Muscle layer of colon (tissue), 2 donors: Measurements from ENCODE around the gene DDX39A.

Experiments used
- H3K27ac ChIP-seq: one replicate; pipeline ENCODE4 v1.7.0; 2013; ENCODE audit warnings: low read depth, mild to moderate bottlenecking, low read length, moderate library complexity
- H3K27me3 ChIP-seq, 2 donors: one replicate each; pipeline ENCODE4 v1.7.0; 2013; ENCODE audit warnings: low read length in 2 of 2, mild to moderate bottlenecking in 2 of 2; ENCODE audit not compliant: insufficient read depth in 2 of 2, control insufficient read depth in 1 of 2
- H3K36me3 ChIP-seq: one replicate; pipeline ENCODE4 v1.7.0; 2013; ENCODE audit warnings: mild to moderate bottlenecking, low read length; ENCODE audit not compliant: insufficient read depth
- H3K4me1 ChIP-seq: one replicate; pipeline ENCODE4 v1.7.0; 2013; ENCODE audit warnings: mild to moderate bottlenecking, low read length; ENCODE audit not compliant: insufficient read depth
- H3K4me3 ChIP-seq, 2 donors: one replicate each; pipeline ENCODE4 v1.7.0; 2013; ENCODE audit warnings: low read length in 2 of 2, low read depth in 1 of 2, mild to moderate bottlenecking in 1 of 2, moderate library complexity in 1 of 2
- H3K9ac ChIP-seq: one replicate; pipeline ENCODE4 v1.7.0; 2013; ENCODE audit warnings: low read length
- H3K9me3 ChIP-seq: one replicate; pipeline ENCODE4 v1.7.0; 2013; ENCODE audit warnings: mild to moderate bottlenecking, low read length
- donor health status: abdominal sarcoma.
- donor health status: Adenocarcinoma of cecum.

DDX39A gene

GRCh38 chr19:14412996-14413692, 6.0 kb downstream of the DDX39A start:
- H3K4me3 ChIP-seq, result no peak overlapping the region
- peaks cover 21% of the 10 kb centered on the region for H3K4me1 ChIP-seq
- H3K27me3 ChIP-seq, result no peaks in the 10 kb centered on the region
- no peak overlapping the region for H3K9ac ChIP-seq
- H3K27ac ChIP-seq, result no peak overlapping the region
- peaks cover 49% of the 10 kb centered on the region for H3K36me3 ChIP-seq
- H3K9me3 ChIP-seq, result no peaks in the 10 kb centered on the region

DNA sequence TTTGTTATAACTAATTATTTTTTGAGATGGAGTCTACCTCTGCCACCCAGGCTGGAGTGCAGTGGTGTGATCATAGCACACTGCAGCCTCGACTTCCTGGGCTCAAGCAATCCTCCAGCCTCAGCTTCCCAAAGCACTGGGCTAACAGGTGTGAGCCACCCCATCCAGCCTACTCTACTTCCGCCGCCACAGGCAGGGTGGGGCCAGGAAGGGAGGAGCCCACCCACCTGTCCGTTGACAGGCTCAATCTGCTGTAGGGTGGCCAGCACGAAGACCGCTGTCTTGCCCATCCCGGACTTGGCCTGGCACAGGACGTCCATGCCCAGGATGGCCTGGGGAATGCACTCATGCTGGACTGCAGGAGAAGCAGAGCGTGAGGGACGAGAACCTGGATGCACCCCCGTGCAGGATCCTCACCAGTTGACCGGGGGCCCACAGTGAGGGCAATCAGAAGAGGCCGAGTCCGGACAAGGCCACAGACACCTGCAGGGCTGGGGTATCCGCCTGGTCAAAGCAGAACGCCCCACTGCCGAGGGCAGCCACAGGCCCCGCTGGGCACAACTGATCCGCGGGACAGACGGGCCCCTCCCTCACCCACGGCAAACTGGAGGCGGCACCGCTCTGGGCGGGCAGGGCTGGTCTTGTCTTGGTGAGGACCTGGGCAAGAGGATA, 6.7 kb downstream of the DDX39A start:
- Histone ChIP-seq H3K27me3 (no peaks in the 10 kb centered on the region), H3K27ac (no peak overlapping the region), H3K9ac (no peak overlapping the region), H3K4me1 (peaks cover 21% of the 10 kb centered on the region), H3K36me3 (peaks cover 56% of the 10 kb centered on the region), H3K4me3 (no peak overlapping the region), H3K9me3 (no peaks in the 10 kb centered on the region)

DNA sequence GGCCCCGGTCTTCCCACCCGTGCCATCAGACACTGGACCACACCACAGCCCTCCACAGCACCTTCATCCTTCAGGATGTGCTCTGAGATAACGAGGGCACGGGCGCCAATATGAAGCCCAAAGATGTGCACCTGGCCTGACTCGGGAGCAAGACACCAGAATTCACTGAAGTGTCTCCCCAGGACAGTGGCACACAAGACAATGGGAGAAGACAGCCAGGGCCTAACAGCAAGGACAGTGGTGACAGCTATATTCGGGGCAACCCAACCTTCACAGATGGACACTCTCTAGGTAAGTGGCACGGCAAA, 7.2 kb downstream of the DDX39A start:
- Histone ChIP-seq H3K36me3 (peaks cover 59% of the 10 kb centered on the region), H3K4me1 (peaks cover 17% of the 10 kb centered on the region), H3K27ac (no peak overlapping the region), H3K27me3 (no peaks in the 10 kb centered on the region), H3K9ac (no peak overlapping the region), H3K4me3 (no peak overlapping the region), H3K9me3 (no peaks in the 10 kb centered on the region)

GRCh38 chr19:14411161-14411937, 7.8 kb downstream of the DDX39A start:
- Histone ChIP-seq H3K36me3 (peaks cover 64% of the 10 kb centered on the region), H3K4me3 (no peak overlapping the region), H3K4me1 (peaks cover 17% of the 10 kb centered on the region), H3K27me3 (no peaks in the 10 kb centered on the region), H3K9me3 (no peaks in the 10 kb centered on the region), H3K9ac (no peak overlapping the region), H3K27ac (no peak overlapping the region)

DNA sequence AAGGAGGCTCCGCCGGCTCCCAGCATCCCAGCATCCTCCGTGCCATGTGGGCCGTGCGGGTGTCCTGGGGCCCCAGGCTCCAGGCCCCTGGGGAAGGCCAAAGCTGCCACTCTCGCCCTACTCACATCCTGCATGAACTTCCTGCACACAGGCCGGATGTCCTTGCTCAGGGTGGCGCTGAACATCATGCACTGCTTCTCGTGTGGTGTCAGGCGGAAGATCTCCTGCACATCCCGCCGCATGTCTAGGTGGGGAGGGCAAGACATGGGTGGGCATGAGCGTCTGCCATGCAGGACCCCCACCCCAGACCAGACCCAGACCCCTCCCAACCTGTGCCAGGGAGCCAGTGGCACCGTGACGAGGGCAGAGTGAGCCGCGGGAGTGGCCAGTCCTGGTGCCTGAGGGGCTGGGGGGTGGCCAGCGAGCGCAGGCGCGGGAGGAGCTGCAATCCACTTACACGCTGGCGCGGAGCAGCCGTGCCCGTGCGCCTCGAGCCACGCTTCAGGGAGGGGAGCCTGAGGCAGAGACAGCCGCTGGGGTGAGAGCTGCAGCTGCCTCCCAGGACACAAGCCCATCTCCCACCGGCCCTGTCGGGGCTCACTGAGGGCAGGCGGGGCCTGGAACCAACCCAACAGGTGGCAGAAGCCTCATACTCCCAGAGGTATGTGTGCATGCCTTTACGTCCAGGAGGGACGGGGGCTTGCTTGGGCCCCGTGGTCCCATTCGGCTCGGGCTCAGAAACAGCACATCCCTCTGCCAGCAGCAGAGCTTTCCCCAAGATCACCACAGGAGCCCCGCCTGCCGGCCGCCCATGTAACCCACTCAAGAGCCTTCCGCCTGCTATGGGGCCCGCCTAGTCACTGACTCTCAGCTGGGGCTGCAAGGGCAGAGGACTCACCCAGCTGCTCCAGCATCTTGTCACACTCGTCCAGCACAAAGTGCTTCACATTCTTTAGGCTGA, 8.8 kb downstream of the DDX39A start:
- no peak overlapping the region for H3K9ac ChIP-seq
- H3K27me3 ChIP-seq, result no peaks in the 10 kb centered on the region
- H3K4me1 ChIP-seq, result peaks cover 16% of the 10 kb centered on the region
- no peak overlapping the region for H3K4me3 ChIP-seq
- no peak overlapping the region for H3K27ac ChIP-seq
- H3K9me3 ChIP-seq, result no peaks in the 10 kb centered on the region
- peaks cover 64% of the 10 kb centered on the region for H3K36me3 ChIP-seq

- Histone ChIP-seq H3K27ac (no peak overlapping the region), H3K4me1 (peaks cover 16% of the 10 kb centered on the region), H3K9me3 (no peaks in the 10 kb centered on the region), H3K9ac (no peak overlapping the region), H3K4me3 (no peak overlapping the region), H3K27me3 (no peaks in the 10 kb centered on the region), H3K36me3 (peaks cover 67% of the 10 kb centered on the region)
Observed at GRCh38 chr19:14409146-14410023, 9.8 kb downstream of the DDX39A start.

DNA sequence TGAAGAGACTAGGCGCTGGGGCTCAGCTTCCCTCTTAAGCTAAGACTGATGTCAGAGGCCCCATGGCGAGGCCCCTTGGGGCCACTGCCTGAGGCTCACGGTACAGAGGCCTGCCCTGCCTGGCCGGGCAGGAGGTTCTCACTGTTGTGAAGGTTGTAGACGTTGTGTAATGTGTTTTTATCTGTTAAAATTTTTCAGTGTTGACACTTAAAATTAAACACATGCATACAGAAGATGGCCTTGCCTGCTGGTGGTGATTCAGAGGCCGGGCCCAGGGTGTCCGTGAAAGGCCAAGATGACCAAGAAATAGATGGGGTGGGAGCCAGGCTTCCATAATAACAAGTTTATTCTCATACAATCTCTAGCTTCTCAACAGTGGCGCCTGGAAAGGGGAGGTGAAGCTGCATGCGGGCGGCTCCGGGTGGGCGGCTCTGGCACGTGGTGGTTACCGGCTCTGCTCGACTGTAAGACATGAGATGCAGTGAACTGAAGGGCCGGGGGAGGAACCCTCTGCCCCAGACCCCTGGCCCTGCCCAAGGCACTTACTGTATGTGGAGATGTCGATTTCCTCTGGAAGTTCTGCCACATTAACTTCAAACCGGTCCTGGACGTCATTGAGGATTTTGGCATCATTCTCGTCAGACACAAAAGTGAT, 10.5 kb downstream of the DDX39A start:
- no peak overlapping the region for H3K4me3 ChIP-seq
- peaks cover 12% of the 10 kb centered on the region for H3K4me1 ChIP-seq
- H3K27me3 ChIP-seq, result no peaks in the 10 kb centered on the region
- H3K9me3 ChIP-seq, result no peaks in the 10 kb centered on the region
- peaks cover 69% of the 10 kb centered on the region for H3K36me3 ChIP-seq
- H3K27ac ChIP-seq, result no peak overlapping the region
- H3K9ac ChIP-seq, result no peak overlapping the region

DNA sequence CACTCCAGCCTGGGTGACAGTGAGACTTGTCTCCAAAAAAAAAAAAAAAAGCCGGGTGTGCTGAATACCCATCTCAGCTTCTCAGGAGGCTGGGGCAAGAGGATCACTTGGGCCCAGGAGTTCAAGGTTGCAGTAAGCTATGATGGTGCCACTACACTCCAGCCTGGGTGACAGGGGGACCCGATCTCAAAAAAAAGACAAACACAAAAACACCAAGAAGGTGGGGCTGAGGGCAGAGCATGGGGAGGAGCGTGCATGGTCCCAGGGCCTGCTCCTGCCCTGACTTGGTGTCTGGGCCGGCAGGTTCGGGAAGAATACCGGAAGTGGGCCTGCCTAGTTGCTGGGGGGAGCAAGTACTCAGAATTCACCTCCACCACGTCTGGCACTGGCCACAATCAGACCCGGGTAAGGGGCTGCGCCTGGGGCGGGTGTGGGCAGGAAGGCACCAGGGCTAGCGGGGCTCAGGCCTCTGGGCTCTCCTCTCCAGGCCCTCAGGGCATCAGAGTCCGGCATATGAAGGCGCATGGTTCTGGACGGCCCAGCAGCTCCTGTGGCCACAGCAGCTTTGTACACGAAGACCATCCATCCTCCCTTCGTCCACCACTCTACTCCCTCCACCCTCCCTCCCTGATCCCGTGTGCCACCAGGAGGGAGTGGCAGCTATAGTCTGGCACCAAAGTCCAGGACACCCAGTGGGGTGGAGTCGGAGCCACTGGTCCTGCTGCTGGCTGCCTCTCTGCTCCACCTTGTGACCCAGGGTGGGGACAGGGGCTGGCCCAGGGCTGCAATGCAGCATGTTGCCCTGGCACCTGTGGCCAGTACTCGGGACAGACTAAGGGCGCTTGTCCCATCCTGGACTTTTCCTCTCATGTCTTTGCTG, 11.3 kb downstream of the DDX39A start:
- Histone ChIP-seq H3K9me3 (no peaks in the 10 kb centered on the region), H3K9ac (no peak overlapping the region), H3K27me3 (no peaks in the 10 kb centered on the region)

GRCh38 chr19:14406645-14407401, 12.3 kb downstream of the DDX39A start:
- H3K9ac ChIP-seq, result no peak overlapping the region
- peaks cover 7% of the 10 kb centered on the region for H3K4me1 ChIP-seq
- H3K4me3 ChIP-seq, result no peak overlapping the region
- no peaks in the 10 kb centered on the region for H3K27me3 ChIP-seq
- H3K27ac ChIP-seq, result no peak overlapping the region
- H3K36me3 ChIP-seq, result peaks cover 59% of the 10 kb centered on the region
- H3K9me3 ChIP-seq, result no peaks in the 10 kb centered on the region

More for the DNA sequence above, 11.3 kb downstream of the DDX39A start:
- Histone ChIP-seq H3K36me3 (peaks cover 67% of the 10 kb centered on the region), H3K4me3 (no peak overlapping the region), H3K27ac (no peak overlapping the region), H3K4me1 (peaks cover 7% of the 10 kb centered on the region)
